Calu3 (cell line): ENCODE results near the gene MUC12. TPM values are rescaled to one million over a fixed set of nuclear protein-coding genes. Genes with fewer than 3 reads are reported as not detected.

Experiments
- BruUV-seq: library from RNA; stranded (reverse); fragments of 400-500 nt; replicated peaks from 2 replicates; lab custom pipeline; 2021; lab: Mats Ljungman, UMichigan
- CTCF ChIA-PET: fragments of 300-600 bp; sonication (Branson Sonifier 250); formaldehyde crosslinking; loops from one replicate; lab custom pipeline; 2022; ENCODE audit warnings: antibody characterized with exemption; lab: Charles Lee
- DNase-seq: peaks from one replicate; pipeline ENCODE4 v3.0.0; 2022
- H3K27ac Mint-ChIP-seq: one replicate; pipeline ENCODE4 v1.8.0; 2022; ENCODE audit warnings: mixed read lengths; ENCODE audit not compliant: unreplicated experiment
- H3K27me3 Mint-ChIP-seq: one replicate; pipeline ENCODE4 v1.8.0; 2022; ENCODE audit warnings: mixed read lengths; ENCODE audit not compliant: unreplicated experiment
- H3K36me3 Mint-ChIP-seq: one replicate; pipeline ENCODE4 v1.8.0; 2022; ENCODE audit warnings: mild to moderate bottlenecking, moderate library complexity, mixed read lengths; ENCODE audit not compliant: insufficient read depth, unreplicated experiment
- H3K4me1 Mint-ChIP-seq: one replicate; pipeline ENCODE4 v1.8.0; 2022; ENCODE audit warnings: mild to moderate bottlenecking, low read depth, mixed read lengths; ENCODE audit not compliant: unreplicated experiment
- H3K4me3 Mint-ChIP-seq: one replicate; pipeline ENCODE4 v1.8.0; 2022; ENCODE audit warnings: mild to moderate bottlenecking, low read depth, moderate library complexity, mixed read lengths; ENCODE audit not compliant: unreplicated experiment
- H3K9me3 Mint-ChIP-seq: one replicate; pipeline ENCODE4 v1.8.0; 2022; ENCODE audit warnings: low read depth, mixed read lengths; ENCODE audit not compliant: unreplicated experiment
- CTCF ChIP-seq: fragments of 200-600 bp; IDR thresholded peaks from one replicate; pipeline ENCODE4 v1.8.0; 2022; ENCODE audit warnings: antibody characterized with exemption; ENCODE audit not compliant: unreplicated experiment
- intact Hi-C: fragments of 100-400 bp; cut with micrococcal nuclease; formaldehyde crosslinking; loops from one replicate; pipeline ENCODE4 v1.10.0; 2022; ENCODE audit not compliant: unreplicated experiment
- total RNA-seq: library from RNA; stranded (reverse); gene quantifications from 2 replicates; pipeline ENCODE4 v1.2.3, GENCODE V29; 2022

MUC12 gene
- total RNA-seq, 1 experiment from 2014 or later: 0.59 TPM

GRCh38 chr7:100968031-100968430 lies 1.3 kb upstream of the MUC12 start:
- intact Hi-C loops: loop anchor here (5.0 to 10.0 kb wide), 2 partner anchors 73 to 89 kb away; partner anchors contain the start of gene ACHE
- Mint-ChIP-seq H3K4me1 (no peaks in the 10 kb centered on the region), H3K4me3 (no peak overlapping the region), H3K36me3 (peaks cover 11% of the 10 kb centered on the region), H3K27me3 (peaks cover 73% of the 10 kb centered on the region), H3K27ac (no peak overlapping the region), H3K9me3 (no peaks in the 10 kb centered on the region)
- no peak for DNase-seq
- BruUV-seq: no TSS peak
- no peak for TF ChIP-seq CTCF
- CTCF ChIA-PET: no interaction called here

- Mint-ChIP-seq H3K4me3 (no peak overlapping the region), H3K27me3 (peaks cover 70% of the 10 kb centered on the region), H3K9me3 (no peaks in the 10 kb centered on the region), H3K36me3 (peaks cover 11% of the 10 kb centered on the region), H3K4me1 (no peaks in the 10 kb centered on the region), H3K27ac (no peak overlapping the region)
- CTCF ChIA-PET: no interaction called here
- TF ChIP-seq CTCF: no peak
- BruUV-seq: no TSS peak
- intact Hi-C loops: loop anchor here (5.0 to 10.0 kb wide), 2 partner anchors 74 to 89 kb away; partner anchors contain the start of gene ACHE
- DNase-seq: no peak
Observed at GRCh38 chr7:100968650-100969049, 715 bp upstream of the MUC12 start.

- peaks cover 64% of the 10 kb centered on the region for H3K27me3 Mint-ChIP-seq
- H3K4me1 Mint-ChIP-seq: no peaks in the 10 kb centered on the region
- no peak overlapping the region for H3K4me3 Mint-ChIP-seq
- no peak for TF ChIP-seq CTCF
- peaks cover 3% of the 10 kb centered on the region for H3K9me3 Mint-ChIP-seq
- peaks cover 5% of the 10 kb centered on the region for H3K36me3 Mint-ChIP-seq
- intact Hi-C loops: no loop called here
- DNase-seq: no peak
- no TSS peak for BruUV-seq
- H3K27ac Mint-ChIP-seq: no peak overlapping the region
- CTCF ChIA-PET: interaction anchor here (0.6 kb wide), 1 partner anchor 152 kb away, joined by 3 read pairs; no protein-coding TSS in a partner anchor
Observed at GRCh38 chr7:100971111-100972001, 2.0 kb downstream of the MUC12 start.

- TF ChIP-seq CTCF: no peak
- no peak overlapping the region for H3K27ac Mint-ChIP-seq
- peaks cover 5% of the 10 kb centered on the region for H3K36me3 Mint-ChIP-seq
- H3K9me3 Mint-ChIP-seq: peaks cover 3% of the 10 kb centered on the region
- no peaks in the 10 kb centered on the region for H3K4me1 Mint-ChIP-seq
- no TSS peak for BruUV-seq
- H3K4me3 Mint-ChIP-seq: no peak overlapping the region
- intact Hi-C loops: no loop called here
- no peak for DNase-seq
- CTCF ChIA-PET: no interaction called here
- H3K27me3 Mint-ChIP-seq: peaks cover 61% of the 10 kb centered on the region
Observed at GRCh38 chr7:100972002-100972347, 2.6 kb downstream of the MUC12 start.
